NT2/D1 (cell line): ENCODE results near the gene ACSL1.

Experiments
- SUZ12 ChIP-seq: IDR thresholded peaks from 2 replicates; pipeline ENCODE4 v1.6.1; 2011; ENCODE audit not compliant: insufficient read length, insufficient read depth; ENCODE audit errors: extremely low read depth
- YY1 ChIP-seq: IDR thresholded peaks from 2 replicates; pipeline ENCODE4 v1.6.1; 2011; ENCODE audit not compliant: insufficient read length, insufficient read depth
- ZNF274 ChIP-seq: IDR thresholded peaks from 2 replicates; pipeline ENCODE4 v1.6.1; 2011; ENCODE audit warnings: mild to moderate bottlenecking, low read depth, low read length

GRCh38 chr4:184804621-184805020 lies 21.1 kb downstream of the ACSL1 start:
- TF ChIP-seq SUZ12 (no peak), ZNF274 (no peak), YY1 (no peak)
